ENCODE results near the gene PARVA.

The PARVA gene

DNA sequence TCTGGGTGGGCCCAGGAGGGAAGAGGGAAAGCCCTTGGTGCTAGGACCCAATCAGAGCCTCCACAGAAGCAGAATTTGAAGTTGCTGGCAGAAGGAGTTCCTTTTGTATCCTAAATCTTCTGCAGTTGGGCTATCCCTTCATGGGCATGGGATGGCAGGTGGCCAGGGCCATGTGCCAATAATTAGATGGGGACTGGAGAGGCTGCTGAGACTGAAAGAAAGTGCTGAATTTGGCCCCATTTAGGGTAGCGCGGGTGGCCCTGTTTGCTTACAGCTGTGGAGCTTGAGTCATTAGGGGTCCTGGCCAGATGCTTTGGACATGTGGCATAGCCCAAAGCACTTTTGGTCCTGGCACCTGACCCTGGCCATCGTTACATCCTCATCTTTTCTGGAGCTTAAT, 27.1 kb downstream of the PARVA start:
- no peak for DNase-seq

DNA sequence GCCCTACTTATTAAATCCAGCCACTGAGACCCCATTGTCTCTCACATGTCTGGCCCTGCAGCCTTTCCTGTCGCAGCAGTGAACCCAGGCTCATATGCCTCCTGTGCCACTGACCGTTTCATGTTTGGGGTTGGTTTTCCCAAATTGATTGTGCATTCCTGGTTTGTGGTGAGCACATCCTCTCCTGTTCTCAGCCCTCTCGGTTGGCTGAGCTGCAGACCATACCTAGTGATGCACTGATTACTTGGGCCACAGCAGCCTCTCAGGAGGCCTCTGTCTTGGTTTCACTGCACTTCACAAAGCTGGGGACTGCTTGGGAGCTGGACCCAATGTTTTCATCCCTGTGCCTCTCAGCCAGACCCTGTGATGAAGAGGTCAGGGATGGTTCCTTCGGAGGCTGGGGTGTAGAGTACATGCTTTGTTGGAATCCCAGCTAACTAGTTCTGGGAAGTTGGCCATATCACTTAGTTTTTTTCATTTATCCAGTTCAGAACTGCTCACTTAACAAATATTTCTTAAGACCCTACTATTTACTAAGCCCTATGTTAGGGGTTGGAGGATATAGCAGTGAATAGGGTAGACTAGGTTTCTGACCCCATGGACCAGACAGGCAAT, 30.9 kb downstream of the PARVA start:
- no peak for DNase-seq

GRCh38 chr11:12409621-12410005, 32.2 kb downstream of the PARVA start:
- DNase-seq, result no peak

DNA sequence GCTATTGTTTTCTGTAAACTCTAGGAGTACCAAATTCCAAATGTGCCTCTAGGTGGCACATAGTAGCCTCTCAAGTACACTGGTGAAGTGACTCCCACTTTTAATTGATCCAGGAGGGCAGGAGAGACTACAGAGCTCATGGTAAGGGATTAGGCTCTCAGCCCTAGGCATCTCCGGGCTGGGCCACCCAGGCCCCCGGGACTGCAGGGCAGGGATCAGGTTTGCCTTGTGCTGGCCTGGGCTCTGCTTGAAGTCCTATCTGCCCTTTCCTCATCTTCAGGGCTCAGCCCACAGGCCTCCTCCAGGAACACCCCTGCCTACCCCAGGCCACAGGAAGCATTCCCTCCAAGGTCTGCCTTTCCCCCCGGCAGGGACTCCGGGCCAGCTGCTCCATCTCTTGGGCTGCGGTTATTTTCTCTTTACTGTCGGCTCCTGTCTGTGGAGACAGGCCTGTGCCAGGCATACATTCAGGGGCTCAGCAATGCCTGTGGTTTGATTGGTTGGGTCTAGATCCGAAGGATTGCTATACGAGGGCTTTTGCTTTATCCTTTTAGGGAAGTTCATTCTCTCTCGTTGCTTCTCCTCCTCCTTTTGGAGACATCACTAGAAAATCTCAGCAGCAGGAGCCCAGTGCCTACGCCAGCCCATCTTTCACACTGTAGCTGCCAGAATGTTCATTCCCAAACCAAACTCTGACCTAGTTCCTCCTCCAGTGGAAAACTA, 32.8 kb downstream of the PARVA start:
- no peak for DNase-seq

- DNase-seq, result no peak
These were observed 34.0 kb downstream of the PARVA start for GRCh38 chr11:12411393-12411792.

DNA sequence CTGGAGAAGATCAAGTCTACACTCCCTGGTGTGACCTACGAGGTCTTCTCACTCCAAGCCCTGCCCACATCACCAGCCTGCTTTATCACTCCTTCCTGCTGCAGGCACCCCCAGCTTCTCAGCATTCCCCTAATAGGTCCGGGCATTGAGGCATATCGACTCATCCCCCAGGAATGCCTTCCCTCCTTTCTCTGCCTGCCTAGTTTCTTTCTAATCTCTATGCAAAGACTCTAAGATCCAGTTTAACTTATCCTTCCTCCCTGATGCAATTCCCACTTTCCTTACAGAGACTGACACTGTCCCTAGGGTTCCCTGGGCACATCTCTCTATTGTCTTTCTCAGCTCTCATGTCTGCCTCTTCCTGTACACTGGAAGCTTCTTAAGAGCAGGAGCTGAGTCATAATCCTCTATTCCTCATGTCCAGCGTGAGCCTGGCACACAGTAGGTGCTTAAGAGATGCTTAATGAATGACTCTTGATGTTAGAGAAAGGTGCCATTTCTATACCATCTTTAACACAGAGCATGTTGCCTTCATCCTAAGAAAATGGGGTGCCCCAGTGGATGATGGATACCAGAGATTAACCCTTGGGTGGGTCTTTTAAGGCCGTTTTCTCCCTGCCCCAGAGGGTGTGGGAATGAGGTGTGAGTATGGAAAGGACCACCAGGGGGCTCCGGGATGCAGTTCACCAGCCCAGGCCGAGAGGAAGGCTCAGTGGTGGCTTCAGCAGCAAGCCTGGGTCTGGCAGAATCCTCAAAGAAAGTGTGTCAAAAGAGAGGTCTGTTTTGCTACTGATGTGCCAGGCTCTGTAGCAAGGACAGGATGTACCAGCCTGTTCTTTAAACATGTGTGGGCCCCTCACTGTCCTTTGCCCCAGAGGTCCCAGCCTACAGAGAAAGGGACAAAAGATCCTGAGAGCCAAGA, 34.7 kb downstream of the PARVA start:
- DNase-seq, result no peak

GRCh38 chr11:12413141-12414052, 36.0 kb downstream of the PARVA start:
- no peak for DNase-seq

DNA sequence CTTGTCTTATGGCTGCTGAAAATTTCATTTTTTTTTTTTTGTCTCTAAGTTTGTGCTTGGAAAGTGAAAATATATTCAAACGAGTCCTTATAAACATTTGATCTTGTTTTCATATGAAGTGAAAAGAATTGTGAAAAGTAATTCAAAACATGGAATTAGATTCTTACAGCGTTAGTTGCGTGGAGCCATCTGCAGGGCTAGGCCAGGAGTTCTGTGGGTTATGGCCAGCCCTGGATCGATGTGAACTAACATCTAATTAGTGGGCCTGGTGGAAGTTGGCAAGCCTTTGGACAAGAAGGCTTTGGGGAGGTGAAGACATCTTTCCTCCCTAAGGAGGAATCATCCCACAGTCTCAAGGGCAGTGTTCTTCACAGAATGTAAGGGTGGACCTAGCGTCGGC, 37.2 kb downstream of the PARVA start:
- no peak for DNase-seq

- no peak for DNase-seq
These were observed 38.1 kb downstream of the PARVA start for GRCh38 chr11:12415342-12415966.

GRCh38 chr11:12416552-12416951, 39.2 kb downstream of the PARVA start:
- no peak for DNase-seq

DNA sequence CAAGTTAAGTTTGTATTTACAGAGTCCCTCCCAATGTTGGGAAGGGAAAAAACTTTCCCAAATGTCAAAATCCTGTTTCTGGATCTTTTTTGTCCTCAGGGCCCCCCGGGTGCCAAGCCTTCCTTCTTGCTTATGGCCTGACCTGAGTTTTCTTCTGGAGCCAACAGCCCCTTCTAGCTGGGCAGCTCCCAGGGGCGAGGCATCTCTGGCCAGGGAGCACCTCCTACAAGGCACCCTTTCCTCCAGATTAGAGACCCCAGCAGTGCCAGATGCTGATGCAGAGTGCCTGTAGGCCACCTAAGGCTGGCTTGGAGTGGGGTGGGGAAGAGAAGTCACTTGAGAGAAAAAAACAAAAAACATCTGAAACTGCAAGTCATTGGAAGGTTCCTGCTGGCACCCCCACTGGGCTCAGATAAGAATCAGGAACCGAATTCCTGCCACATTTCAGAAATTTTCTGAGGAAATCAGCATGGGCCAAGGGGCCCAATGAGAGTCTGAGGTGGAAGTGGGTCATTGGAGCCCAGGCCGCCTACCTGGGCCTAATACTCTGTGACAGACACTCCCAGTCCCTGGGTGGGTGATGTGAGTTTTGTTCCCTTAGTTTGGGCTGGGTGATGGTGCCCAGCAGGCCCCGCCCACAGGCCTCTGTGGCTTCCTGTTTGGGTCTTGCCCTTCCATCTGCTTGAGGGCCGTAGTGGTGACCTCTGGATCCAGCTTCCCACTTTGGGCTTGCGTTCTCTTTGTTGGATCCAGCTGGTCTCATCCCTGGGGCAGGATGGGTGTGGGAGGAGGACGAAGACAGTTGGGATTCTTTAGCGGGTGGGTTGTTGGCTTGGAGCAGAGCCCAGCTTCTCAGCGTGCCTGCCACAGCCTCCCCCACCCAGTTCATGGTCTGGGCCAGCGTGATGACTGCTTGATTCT, 40.6 kb downstream of the PARVA start:
- DNase-seq, result no peak

DNA sequence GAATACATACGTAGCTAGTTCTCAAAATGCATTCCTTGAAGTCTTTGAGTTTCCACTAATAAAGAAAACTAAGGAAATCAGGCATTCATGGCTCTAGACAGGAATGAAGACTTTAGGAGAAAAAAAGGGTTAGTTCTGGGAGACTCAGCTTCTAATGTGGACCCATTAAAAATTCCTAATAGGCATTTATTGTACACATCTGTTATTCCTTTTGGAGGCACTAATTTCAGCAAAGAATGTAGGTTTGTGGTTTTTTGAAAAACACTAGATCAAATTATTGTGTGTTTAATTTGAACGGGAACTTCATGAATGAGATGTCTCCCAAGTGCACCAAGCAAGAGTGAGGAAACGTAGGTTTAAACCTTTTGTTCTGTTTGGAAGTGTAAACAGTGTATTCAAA, 42.7 kb downstream of the PARVA start:
- DNase-seq, result no peak

DNA sequence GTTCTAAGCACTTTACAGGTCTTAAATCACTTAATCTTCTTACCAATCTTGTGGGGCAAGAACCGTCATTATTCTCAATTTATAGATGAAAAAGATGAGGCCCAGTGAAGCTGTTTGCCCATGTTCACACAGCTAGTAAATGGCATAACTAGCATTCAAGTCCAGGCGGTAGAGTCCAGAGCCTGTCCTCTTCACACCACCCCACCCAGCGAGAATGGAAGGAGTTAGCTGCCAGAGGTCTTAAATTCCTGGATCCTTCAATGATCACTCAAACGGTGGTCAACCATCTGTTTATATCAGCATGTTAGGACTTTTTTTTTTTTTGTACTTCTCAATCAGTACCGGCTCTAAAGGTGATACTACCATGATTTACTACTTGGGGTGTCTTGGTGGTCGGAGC, 43.3 kb downstream of the PARVA start:
- no peak for DNase-seq

DNA sequence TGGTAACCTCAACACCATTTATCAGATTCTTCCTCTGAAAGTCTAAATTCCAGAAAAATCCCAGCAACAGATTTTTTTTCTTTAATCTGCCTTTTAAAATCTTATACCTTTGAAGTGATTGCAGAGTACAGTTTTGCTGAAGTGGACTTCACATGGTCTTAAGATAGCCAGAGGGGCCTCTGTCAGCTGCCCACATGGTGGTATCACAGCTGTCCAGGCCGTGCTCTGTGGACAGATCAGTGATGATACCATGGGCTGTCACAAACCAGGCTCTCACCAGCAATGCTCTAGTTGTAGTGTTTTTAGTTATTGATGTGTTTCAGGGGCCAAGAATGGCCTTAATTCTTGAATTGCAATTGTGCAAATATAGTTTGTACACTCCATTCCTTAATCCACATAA, 44.0 kb downstream of the PARVA start:
- no peak for DNase-seq

GRCh38 chr11:12426176-12426575, 48.8 kb downstream of the PARVA start:
- DNase-seq, result no peak

GRCh38 chr11:12429155-12429554, 51.8 kb downstream of the PARVA start:
- DNase-seq, result no peak

GRCh38 chr11:12430351-12430750, 53.0 kb downstream of the PARVA start:
- no peak for DNase-seq

- no peak for DNase-seq
These were observed 53.7 kb downstream of the PARVA start for GRCh38 chr11:12430954-12431595.

DNA sequence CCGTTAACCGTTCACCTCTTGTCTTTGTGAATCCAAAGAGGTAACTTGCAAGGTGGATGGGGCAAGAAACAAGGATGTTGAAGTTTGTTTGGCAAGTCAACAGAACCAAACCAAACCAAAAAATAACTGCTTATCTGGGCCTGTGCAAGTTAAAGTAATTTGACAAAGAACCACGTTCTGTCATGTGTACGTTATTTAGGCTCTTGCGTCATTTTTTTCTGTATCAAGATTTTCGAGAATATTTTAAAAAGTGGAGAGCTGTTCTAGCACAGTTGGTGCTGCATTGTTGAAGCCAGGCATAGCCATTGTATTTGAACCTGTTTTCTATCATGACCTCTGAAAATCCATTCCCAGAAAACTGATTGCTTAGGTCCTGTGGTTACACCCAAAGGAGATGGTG, 55.1 kb downstream of the PARVA start:
- no peak for DNase-seq

GRCh38 chr11:12433121-12433520, 55.8 kb downstream of the PARVA start:
- DNase-seq, result no peak
